Measurements from ENCODE around the gene CHRNB2.
A peak's percentile ranks its signal among the peaks of the same experiment; 100 is the strongest.

CHRNB2 gene

GRCh38 chr1:154533952-154534844 lies 33.4 kb upstream of the CHRNB2 start:
- no peak overlapping the region for H3K4me3 ChIP-seq (ENCODE audit: low read depth, low read length)
- peak; percentile 54 for DNase-seq (ENCODE audit: low read depth)

DNA sequence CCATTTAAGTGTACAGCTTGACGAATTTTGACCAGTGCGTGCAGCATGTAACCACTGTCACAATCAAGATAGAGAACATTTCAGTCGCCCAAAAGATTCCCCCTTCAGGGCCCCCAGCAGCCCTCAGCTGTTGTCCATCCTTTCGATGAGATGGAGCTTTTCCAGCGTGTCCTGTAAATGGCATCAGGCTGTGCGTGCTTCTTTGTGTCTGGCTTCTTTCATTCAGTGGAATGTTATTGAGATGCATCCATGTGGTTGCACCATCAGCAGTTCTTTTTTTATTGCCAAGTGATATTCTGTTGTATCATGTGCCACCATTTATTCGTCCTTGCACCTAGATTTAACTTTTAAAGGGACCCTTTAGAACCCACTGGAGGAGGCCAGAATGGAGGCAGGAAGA lies 31.0 kb upstream of the CHRNB2 start:
- no peak for DNase-seq (ENCODE audit: low read depth)
- TF ChIP-seq CTCF (conservative IDR thresholded peaks at IDR 0.05; ENCODE audit: low read depth, low read length) = no peak
- H3K4me3 ChIP-seq (ENCODE audit: low read depth, low read length) = no peak overlapping the region

More at GRCh38 chr1:154533952-154534844, 33.4 kb upstream of the CHRNB2 start:
- peak; percentile 63 for TF ChIP-seq CTCF (conservative IDR thresholded peaks at IDR 0.05; ENCODE audit: low read depth, low read length)

- no peak for DNase-seq (ENCODE audit: low read depth)
- H3K4me3 ChIP-seq (ENCODE audit: low read depth, low read length) = no peak overlapping the region
- TF ChIP-seq CTCF (conservative IDR thresholded peaks at IDR 0.05; ENCODE audit: low read depth, low read length) = no peak
These were observed 27.8 kb upstream of the CHRNB2 start for GRCh38 chr1:154539486-154540483.

GRCh38 chr1:154541231-154541630 lies 26.3 kb upstream of the CHRNB2 start:
- no peak for DNase-seq (ENCODE audit: low read depth)
- TF ChIP-seq CTCF (conservative IDR thresholded peaks at IDR 0.05; ENCODE audit: low read depth, low read length) = no peak
- H3K4me3 ChIP-seq (ENCODE audit: low read depth, low read length) = no peak overlapping the region

DNA sequence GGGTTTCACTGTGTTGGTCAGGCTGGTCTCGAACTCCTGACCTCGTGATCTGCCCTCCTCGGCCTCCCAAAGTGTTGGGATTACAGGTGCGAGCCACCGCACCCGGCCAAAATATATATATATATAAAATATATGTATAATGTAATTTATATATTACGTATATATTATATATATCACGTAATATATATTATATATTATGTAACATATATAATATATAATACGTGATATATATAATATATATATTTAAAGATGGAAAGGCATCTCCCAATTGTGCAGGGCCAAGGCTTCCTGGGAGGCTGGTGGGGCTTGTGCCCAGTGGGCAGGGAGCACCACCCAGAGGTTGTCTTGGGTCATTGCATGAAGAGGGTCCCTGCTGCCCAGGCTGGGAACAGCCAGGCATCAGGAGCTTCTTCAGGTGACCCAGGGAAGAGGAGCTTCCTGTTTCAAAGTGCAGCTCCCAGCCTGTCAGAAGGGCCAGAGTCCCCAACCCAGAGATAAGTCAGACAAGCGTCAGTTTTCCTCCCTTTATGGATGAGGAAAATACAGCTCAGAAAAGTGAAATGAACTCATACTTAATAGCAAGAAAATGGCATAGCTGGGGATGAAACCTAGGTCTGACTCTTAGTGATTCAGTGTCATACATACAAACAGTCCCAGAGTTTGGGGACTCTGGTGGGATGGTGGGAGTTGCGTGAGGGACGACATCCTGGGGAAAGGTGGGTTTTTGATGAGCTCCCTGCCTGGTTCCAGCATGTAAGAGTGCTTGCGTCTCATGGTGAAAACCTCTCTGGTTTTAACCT lies 21.1 kb upstream of the CHRNB2 start:
- peak; percentile 74 for DNase-seq (ENCODE audit: low read depth)
- no peak overlapping the region for H3K4me3 ChIP-seq (ENCODE audit: low read depth, low read length)
- TF ChIP-seq CTCF (conservative IDR thresholded peaks at IDR 0.05; ENCODE audit: low read depth, low read length) = peak; percentile 86

DNA sequence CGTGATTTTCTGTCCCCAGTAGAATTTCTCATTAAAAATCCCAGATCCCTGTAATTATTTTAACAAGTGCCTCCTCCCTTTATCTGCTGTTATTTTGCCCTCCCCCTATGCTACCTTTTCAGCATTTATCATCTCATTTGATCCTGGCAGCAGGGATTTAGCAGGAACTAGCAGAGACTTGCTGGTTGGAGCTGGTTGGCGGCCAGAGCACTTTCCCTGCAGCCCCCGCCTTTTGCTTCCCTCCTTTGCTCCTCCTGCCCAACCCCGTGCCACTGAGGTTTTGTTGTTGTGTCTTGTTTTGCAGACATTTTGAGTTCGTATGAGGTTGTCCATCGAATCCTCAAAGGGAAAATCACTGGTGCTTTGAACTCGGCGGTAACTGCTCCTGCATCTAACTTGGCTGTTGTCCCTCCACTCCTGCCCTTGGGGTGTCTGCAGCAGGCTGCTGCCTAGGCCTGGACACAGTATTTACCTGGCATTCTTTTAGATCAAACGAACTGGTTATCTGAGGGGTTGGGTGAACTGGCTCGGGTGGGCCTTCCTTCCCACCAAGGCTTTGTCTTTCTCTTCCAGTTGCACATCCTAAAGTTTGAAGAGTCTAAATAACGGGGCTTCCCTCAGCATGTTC lies 20.4 kb upstream of the CHRNB2 start:
- no peak overlapping the region for H3K4me3 ChIP-seq (ENCODE audit: low read depth, low read length)
- no peak for TF ChIP-seq CTCF (conservative IDR thresholded peaks at IDR 0.05; ENCODE audit: low read depth, low read length)
- DNase-seq (ENCODE audit: low read depth) = no peak
